ENCODE measurements around the gene SLC9A6.
A peak's percentile ranks its signal among the peaks of the same experiment; 100 is the strongest.

Gene SLC9A6

DNA sequence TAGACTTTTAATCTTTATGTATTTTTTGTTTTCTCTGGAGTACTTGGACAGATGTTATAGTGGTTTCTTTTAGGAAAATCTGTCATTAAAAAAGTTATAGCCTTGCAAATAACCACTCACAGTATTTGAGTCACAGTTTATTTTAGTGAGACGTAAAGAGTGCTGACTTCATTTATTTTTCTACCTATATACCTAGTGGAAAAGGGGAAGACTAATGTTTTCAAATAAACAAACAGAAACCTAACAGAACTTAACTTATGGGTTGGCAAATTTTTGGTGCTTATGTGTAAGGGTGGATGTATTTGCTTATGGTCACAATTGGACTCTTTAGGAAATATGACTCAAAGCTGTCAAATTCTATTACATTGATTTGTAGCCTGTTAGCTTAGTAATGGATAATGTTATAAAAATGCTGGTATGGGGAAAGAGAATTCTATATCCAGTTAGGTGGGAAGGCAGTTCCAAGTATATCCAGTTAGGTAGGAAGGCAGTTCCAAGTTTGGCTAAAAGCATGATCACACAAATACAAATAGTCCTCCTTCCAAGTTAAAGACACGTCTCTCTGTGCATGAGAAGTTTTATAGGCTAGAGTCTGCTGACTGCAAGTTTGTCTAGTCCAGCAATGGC, 61.9 kb downstream of the SLC9A6 start (continued):
- TF ChIP-seq ZNF513 (tag by site-specific recombination; IDR thresholded peaks at IDR 0.05) (peak; percentile 30; the same call in 1 of the 2 replicates), KLF7 (tag by site-specific recombination; IDR thresholded peaks at IDR 0.05; ENCODE audit: borderline replicate concordance) (peak; percentile 62; the same call in 1 of the 2 replicates), GLIS2 (tag by site-specific recombination; IDR thresholded peaks at IDR 0.05) (no peak), ZNF837 (tag by site-specific recombination; IDR thresholded peaks at IDR 0.05) (no peak), ZNF311 (tag by site-specific recombination; IDR thresholded peaks at IDR 0.05; ENCODE audit: borderline replicate concordance) (no peak), ZNF157 (tag by site-specific recombination; IDR thresholded peaks at IDR 0.05) (no peak), ZNF777 (tag by site-specific recombination; IDR thresholded peaks at IDR 0.05; ENCODE audit: borderline replicate concordance) (no peak), ZNF335 (tag by site-specific recombination; conservative IDR thresholded peaks at IDR 0.05) (no peak), ATF2 (tag by site-specific recombination; IDR thresholded peaks at IDR 0.05; ENCODE audit: low read depth) (peak; percentile 50; the same call in 1 of the 2 replicates), ZNF785 (tag by site-specific recombination; IDR thresholded peaks at IDR 0.05) (no peak), ZNF626 (tag by site-specific recombination; IDR thresholded peaks at IDR 0.05) (no peak), ZNF18 (tag by site-specific recombination; IDR thresholded peaks at IDR 0.05) (no peak; the same call in 1 of the 2 replicates), ZNF121 (tag by site-specific recombination; IDR thresholded peaks at IDR 0.05) (no peak), ZNF2 (tag by site-specific recombination; IDR thresholded peaks at IDR 0.05) (peak; percentile 57; the same call in 1 of the 2 replicates), ZBTB26 (tag by site-specific recombination; optimal IDR thresholded peaks at IDR 0.05) (no peak), ZNF645 (tag by site-specific recombination; IDR thresholded peaks at IDR 0.05) (no peak)
- TF ChIP-seq, protein P1, sequence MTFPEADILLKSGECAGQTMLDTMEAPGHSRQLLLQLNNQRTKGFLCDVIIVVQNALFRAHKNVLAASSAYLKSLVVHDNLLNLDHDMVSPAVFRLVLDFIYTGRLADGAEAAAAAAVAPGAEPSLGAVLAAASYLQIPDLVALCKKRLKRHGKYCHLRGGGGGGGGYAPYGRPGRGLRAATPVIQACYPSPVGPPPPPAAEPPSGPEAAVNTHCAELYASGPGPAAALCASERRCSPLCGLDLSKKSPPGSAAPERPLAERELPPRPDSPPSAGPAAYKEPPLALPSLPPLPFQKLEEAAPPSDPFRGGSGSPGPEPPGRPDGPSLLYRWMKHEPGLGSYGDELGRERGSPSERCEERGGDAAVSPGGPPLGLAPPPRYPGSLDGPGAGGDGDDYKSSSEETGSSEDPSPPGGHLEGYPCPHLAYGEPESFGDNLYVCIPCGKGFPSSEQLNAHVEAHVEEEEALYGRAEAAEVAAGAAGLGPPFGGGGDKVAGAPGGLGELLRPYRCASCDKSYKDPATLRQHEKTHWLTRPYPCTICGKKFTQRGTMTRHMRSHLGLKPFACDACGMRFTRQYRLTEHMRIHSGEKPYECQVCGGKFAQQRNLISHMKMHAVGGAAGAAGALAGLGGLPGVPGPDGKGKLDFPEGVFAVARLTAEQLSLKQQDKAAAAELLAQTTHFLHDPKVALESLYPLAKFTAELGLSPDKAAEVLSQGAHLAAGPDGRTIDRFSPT (tag by site-specific recombination; IDR thresholded peaks at IDR 0.05), result peak; percentile 80; the same call in 1 of the 2 replicates
- TF ChIP-seq, protein P2, sequence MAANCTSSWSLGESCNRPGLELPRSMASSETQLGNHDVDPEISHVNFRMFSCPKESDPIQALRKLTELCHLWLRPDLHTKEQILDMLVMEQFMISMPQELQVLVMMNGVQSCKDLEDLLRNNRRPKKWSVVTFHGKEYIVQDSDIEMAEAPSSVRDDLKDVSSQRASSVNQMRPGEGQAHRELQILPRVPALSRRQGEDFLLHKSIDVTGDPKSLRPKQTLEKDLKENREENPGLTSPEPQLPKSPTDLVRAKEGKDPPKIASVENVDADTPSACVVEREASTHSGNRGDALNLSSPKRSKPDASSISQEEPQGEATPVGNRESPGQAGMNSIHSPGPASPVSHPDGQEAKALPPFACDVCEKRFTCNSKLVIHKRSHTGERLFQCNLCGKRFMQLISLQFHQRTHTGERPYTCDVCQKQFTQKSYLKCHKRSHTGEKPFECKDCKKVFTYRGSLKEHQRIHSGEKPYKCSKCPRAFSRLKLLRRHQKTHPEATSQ (tag by site-specific recombination; IDR thresholded peaks at IDR 0.05), result no peak
- TF ChIP-seq, protein P3, sequence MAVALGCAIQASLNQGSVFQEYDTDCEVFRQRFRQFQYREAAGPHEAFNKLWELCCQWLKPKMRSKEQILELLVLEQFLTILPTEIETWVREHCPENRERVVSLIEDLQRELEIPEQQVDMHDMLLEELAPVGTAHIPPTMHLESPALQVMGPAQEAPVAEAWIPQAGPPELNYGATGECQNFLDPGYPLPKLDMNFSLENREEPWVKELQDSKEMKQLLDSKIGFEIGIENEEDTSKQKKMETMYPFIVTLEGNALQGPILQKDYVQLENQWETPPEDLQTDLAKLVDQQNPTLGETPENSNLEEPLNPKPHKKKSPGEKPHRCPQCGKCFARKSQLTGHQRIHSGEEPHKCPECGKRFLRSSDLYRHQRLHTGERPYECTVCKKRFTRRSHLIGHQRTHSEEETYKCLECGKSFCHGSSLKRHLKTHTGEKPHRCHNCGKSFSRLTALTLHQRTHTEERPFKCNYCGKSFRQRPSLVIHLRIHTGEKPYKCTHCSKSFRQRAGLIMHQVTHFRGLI (tag by site-specific recombination; IDR thresholded peaks at IDR 0.05), result peak; percentile 32; the same call in 1 of the 2 replicates
